ENCODE data around the gene GAL3ST1. TPM values are rescaled to one million over a fixed set of nuclear protein-coding genes. Genes with fewer than 3 reads are reported as not detected.

The GAL3ST1 gene
- total and polyA plus RNA-seq, 2 donors (not counting 1 experiment from before 2014, with no cell fraction given) = 0.70 TPM; not detected in 1

GRCh38 chr22:30607939-30608338, 33.5 kb upstream of the GAL3ST1 start:
- H3K4me3 ChIP-seq (ENCODE audit: control extremely low read depth in 1 of 5, extremely low read depth in 1 of 5, insufficient read depth in 1 of 5, low read depth in 2 of 5, low read length in 4 of 5) = no peak overlapping the region
- Mint-ChIP-seq H3K27ac (no peak overlapping the region), H3K9me3 (ENCODE audit: insufficient read depth) (no peaks in the 10 kb centered on the region), H3K4me3 (peak overlapping the region; percentile 26), H3K27me3 (peaks cover 13% of the 10 kb centered on the region), H3K4me1 (peaks cover 29% of the 10 kb centered on the region)
- H2AFZ ChIP-seq (ENCODE audit: insufficient read depth, low read depth, low read length, poor library complexity, severe bottlenecking) = no peak overlapping the region
- ChIA-PET CTCF (interaction anchor here (0.9 to 1.8 kb wide), 5 partner anchors 15 to 282 kb away, joined by 3 to 7 read pairs (median 4); no protein-coding TSS in a partner anchor), POLR2A (interaction anchor here (0.5 to 1.3 kb wide), 2 partner anchors 27 to 863 kb away, joined by 3 read pairs; partner anchors contain the start of gene SLC35E4)
- 37% methylated on average over 6 of the region's 7 CpGs for WGBS (ENCODE audit: insufficient coverage)
- H3K27ac ChIP-seq (ENCODE audit: low read length in 2 of 2) = no peak overlapping the region
- H3K4me1 ChIP-seq (ENCODE audit: control insufficient read depth in 2 of 2, insufficient read depth in 2 of 2, low read length in 2 of 2) = peaks cover 18 to 42% of the 10 kb centered on the region in 2 donors
- intact Hi-C loops (cut with micrococcal nuclease) = loop anchor here (1.0 to 2.0 kb wide), 3 partner anchors 16 to 87 kb away; partner anchors contain the start of genes OSBP2 and SLC35E4
- no peaks in the 10 kb centered on the region for H3K79me2 ChIP-seq (ENCODE audit: control insufficient read depth, insufficient read depth, low read length)
- no peak overlapping the region for H3K9ac ChIP-seq (ENCODE audit: low read length)
- DNase-seq (no peak), ATAC-seq (ENCODE audit: low read depth) (no peak)
- H3K27me3 ChIP-seq (replicated peaks in 1 of 4; ENCODE audit: control extremely low read depth in 1 of 4, control insufficient read depth in 3 of 4, insufficient read depth in 4 of 4, low read length in 3 of 4) = no peaks in the 10 kb centered on the region
- no peaks in the 10 kb centered on the region for H3K9me3 ChIP-seq (ENCODE audit: control extremely low read depth in 1 of 3, control insufficient read depth in 2 of 3, insufficient read depth in 1 of 3, low read length in 2 of 3)
- no peaks in the 10 kb centered on the region for H4K20me1 ChIP-seq (ENCODE audit: control insufficient read depth, insufficient read depth, low read length, poor library complexity, severe bottlenecking)
- TF ChIP-seq CTCF (IDR thresholded peaks at IDR 0.05) = no peak
- TF ChIP-seq EZH2 (IDR thresholded peaks at IDR 0.05; ENCODE audit: borderline replicate concordance, insufficient read depth, low read depth, low read length, poor library complexity, severe bottlenecking) = no peak
- H3K4me2 ChIP-seq (replicated peaks; ENCODE audit: low read depth, low read length, poor library complexity, severe bottlenecking) = no peak overlapping the region
- H3K36me3 ChIP-seq (replicated peaks in 1 of 2; ENCODE audit: control extremely low read depth in 1 of 2, control insufficient read depth in 1 of 2, extremely low read depth in 1 of 2, insufficient read depth in 2 of 2, low read length in 1 of 2) = no peaks in the 10 kb centered on the region

GRCh38 chr22:30607300-30607930, 33.0 kb upstream of the GAL3ST1 start:
- H3K9me3 Mint-ChIP-seq (ENCODE audit: insufficient read depth) = no peaks in the 10 kb centered on the region

More at GRCh38 chr22:30607300-30607930, 33.0 kb upstream of the GAL3ST1 start:
- Mint-ChIP-seq H3K4me1 (peaks cover 29% of the 10 kb centered on the region), H3K27ac (no peak overlapping the region), H3K4me3 (peak overlapping the region; percentile 90), H3K27me3 (peaks cover 13% of the 10 kb centered on the region)
- H4K20me1 ChIP-seq (ENCODE audit: control insufficient read depth, insufficient read depth, low read length, poor library complexity, severe bottlenecking) = no peaks in the 10 kb centered on the region
- TF ChIP-seq CTCF (IDR thresholded peaks at IDR 0.05) (no peak), EZH2 (IDR thresholded peaks at IDR 0.05; ENCODE audit: borderline replicate concordance, insufficient read depth, low read depth, low read length, poor library complexity, severe bottlenecking) (no peak)
- no CpG with 5 or more reads among the region's 7 CpGs for WGBS (ENCODE audit: insufficient coverage)
- H3K4me1 ChIP-seq (ENCODE audit: control insufficient read depth in 2 of 2, insufficient read depth in 2 of 2, low read length in 2 of 2) = peaks cover 18 to 42% of the 10 kb centered on the region in 2 donors
- H3K9me3 ChIP-seq (ENCODE audit: control extremely low read depth in 1 of 3, control insufficient read depth in 2 of 3, insufficient read depth in 1 of 3, low read length in 2 of 3) = no peaks in the 10 kb centered on the region
- H3K9ac ChIP-seq (ENCODE audit: low read length) = peak overlapping the region; percentile 70
- peak overlapping the region; percentile 85 for H2AFZ ChIP-seq (ENCODE audit: insufficient read depth, low read depth, low read length, poor library complexity, severe bottlenecking)
- no peak for DNase-seq
- ATAC-seq (ENCODE audit: low read depth) = no peak
- intact Hi-C loops (cut with micrococcal nuclease) = loop anchor here (1.0 to 2.0 kb wide), 3 partner anchors 15 to 87 kb away; partner anchors contain the start of genes OSBP2 and SLC35E4
- no peaks in the 10 kb centered on the region for H3K79me2 ChIP-seq (ENCODE audit: control insufficient read depth, insufficient read depth, low read length)
- ChIA-PET POLR2A (interaction anchor here (0.6 to 1.3 kb wide), 2 partner anchors 28 to 110 kb away, joined by 3 to 4 read pairs; partner anchors contain the start of gene SLC35E4), CTCF (interaction anchor here (0.9 to 1.8 kb wide), 4 partner anchors 26 to 283 kb away, joined by 3 to 7 read pairs (median 4); no protein-coding TSS in a partner anchor)
- H3K27ac ChIP-seq (ENCODE audit: low read length in 2 of 2) = no peak overlapping the region
- no peaks in the 10 kb centered on the region for H3K36me3 ChIP-seq (replicated peaks in 1 of 2; ENCODE audit: control extremely low read depth in 1 of 2, control insufficient read depth in 1 of 2, extremely low read depth in 1 of 2, insufficient read depth in 2 of 2, low read length in 1 of 2)
- peak overlapping the region in 3 of 5 experiments; percentile 59 to 70 (median 62) for H3K4me3 ChIP-seq (ENCODE audit: control extremely low read depth in 1 of 5, extremely low read depth in 1 of 5, insufficient read depth in 1 of 5, low read depth in 2 of 5, low read length in 4 of 5)
- no peaks in the 10 kb centered on the region for H3K27me3 ChIP-seq (replicated peaks in 1 of 4; ENCODE audit: control extremely low read depth in 1 of 4, control insufficient read depth in 3 of 4, insufficient read depth in 4 of 4, low read length in 3 of 4)
- H3K4me2 ChIP-seq (replicated peaks; ENCODE audit: low read depth, low read length, poor library complexity, severe bottlenecking) = peak overlapping the region; percentile 97

Data from B cell (primary cell).